Panc1 (cell line): Measurements from ENCODE around the gene CNRIP1. TPM values are rescaled to one million over a fixed set of nuclear protein-coding genes. Genes with fewer than 3 reads are reported as not detected.
A peak's percentile ranks its signal among the peaks of the same experiment; 100 is the strongest.

Experiments
- ATAC-seq: fragments of 200-7000 bp; cut with Tn5 transposase; 2 replicates; pipeline ENCODE4 v1.9.1; 2020; ENCODE audit warnings: mild to moderate bottlenecking, moderate library complexity
- BruUV-seq: library from RNA; stranded (reverse); fragments of 400-500 nt; replicated peaks from 2 replicates; lab custom pipeline; 2021; lab: Mats Ljungman, UMichigan
- CTCF ChIA-PET: fragments of 300-600 bp; sonication (Branson Sonifier 250); formaldehyde crosslinking; loops from one replicate; lab custom pipeline; 2022; ENCODE audit warnings: antibody characterized with exemption; lab: Charles Lee
- POLR2A ChIA-PET: fragments of 300-600 bp; sonication (Branson Sonifier 250); formaldehyde crosslinking; loops from one replicate; lab custom pipeline; 2022; ENCODE audit warnings: antibody characterized with exemption; lab: Charles Lee
- DNase-seq: peaks from one replicate; pipeline ENCODE4 v3.0.0-alpha.2; 2010; ENCODE audit warnings: low read depth, low spot score
- H3K27ac ChIP-seq: 2 replicates; pipeline ENCODE4 v1.5.1; 2011; ENCODE audit warnings: mild to moderate bottlenecking, low read length, inconsistent platforms
- H3K27me3 ChIP-seq: fragments of 200-500 bp; sonication (Bioruptor generic); 2 replicates; pipeline ENCODE4 v1.6.0; 2014; ENCODE audit warnings: low read length, inconsistent platforms; ENCODE audit not compliant: control insufficient read depth, insufficient read depth
- H3K36me3 ChIP-seq: fragments of 200-500 bp; sonication (Bioruptor generic); 2 replicates; pipeline ENCODE4 v1.5.1; 2014; ENCODE audit warnings: inconsistent platforms, mild to moderate bottlenecking, low read length, moderate library complexity; ENCODE audit not compliant: control insufficient read depth, insufficient read depth
- H3K4me1 ChIP-seq: 2 replicates; pipeline ENCODE4 v1.5.1; 2011; ENCODE audit warnings: inconsistent platforms, mild to moderate bottlenecking, low read length, moderate library complexity; ENCODE audit not compliant: control insufficient read depth, insufficient read depth
- H3K4me3 ChIP-seq, 2 experiments: 2 replicates each; pipeline ENCODE4 v1.5.1; 2011 to 2012; ENCODE audit warnings: low read depth in 2 of 2, low read length in 2 of 2, mild to moderate bottlenecking in 2 of 2, inconsistent platforms in 1 of 2, moderate library complexity in 1 of 2
- H3K9me3 ChIP-seq: fragments of 200-500 bp; sonication (Bioruptor generic); 2 replicates; pipeline ENCODE4 v1.5.1; 2014; ENCODE audit warnings: low read depth, mild to moderate bottlenecking, inconsistent platforms, low read length, moderate library complexity; ENCODE audit not compliant: control insufficient read depth, insufficient read depth
- POLR2AphosphoS5 ChIP-seq: IDR thresholded peaks from 2 replicates; pipeline ENCODE4 v1.6.1; 2012; ENCODE audit warnings: mild to moderate bottlenecking, low read depth, low read length, moderate library complexity
- SIN3A ChIP-seq: IDR thresholded peaks from 2 replicates; pipeline ENCODE4 v1.6.1; 2012; ENCODE audit warnings: low read depth, mild to moderate bottlenecking, low read length, moderate library complexity, borderline replicate concordance; ENCODE audit not compliant: insufficient read depth
- TCF7L2 ChIP-seq: IDR thresholded peaks from 2 replicates; pipeline ENCODE4 v1.6.1; 2011; ENCODE audit warnings: mild to moderate bottlenecking, low read depth, low read length, inconsistent platforms
- in situ Hi-C: cut with HindIII; loops from 2 replicates; pipeline ENCODE4 v1.10.0; 2016; ENCODE audit warnings: low sequenced_read_pairs, low pct_unique_long_range_greater_than_20kb
- intact Hi-C: fragments of 100-400 bp; cut with micrococcal nuclease; formaldehyde crosslinking; loops from one replicate; pipeline ENCODE4 v1.10.0; 2022; ENCODE audit not compliant: unreplicated experiment
- total RNA-seq: library from RNA; stranded (reverse); gene quantifications from one replicate; pipeline ENCODE4 v1.2.1, GENCODE V29; 2021; ENCODE audit not compliant: unreplicated experiment
- TF ChIP-seq, protein P1 (sequence below), 2 experiments: IDR thresholded peaks; 2 replicates each; pipeline ENCODE4 v1.6.1; 2011 to 2012; ENCODE audit warnings: low read depth in 2 of 2, control low read depth in 1 of 2, low read length in 1 of 2, mild to moderate bottlenecking in 1 of 2, moderate library complexity in 1 of 2; ENCODE audit not compliant: insufficient read depth in 1 of 2
- TF ChIP-seq, protein P2 (sequence below): fragments of 450-650 bp; IDR thresholded peaks from 2 replicates; pipeline ENCODE4 v1.5.1; 2017; ENCODE audit warnings: mild to moderate bottlenecking

CNRIP1 gene
- total RNA-seq, 1 experiment from 2014 or later = not detected

DNA sequence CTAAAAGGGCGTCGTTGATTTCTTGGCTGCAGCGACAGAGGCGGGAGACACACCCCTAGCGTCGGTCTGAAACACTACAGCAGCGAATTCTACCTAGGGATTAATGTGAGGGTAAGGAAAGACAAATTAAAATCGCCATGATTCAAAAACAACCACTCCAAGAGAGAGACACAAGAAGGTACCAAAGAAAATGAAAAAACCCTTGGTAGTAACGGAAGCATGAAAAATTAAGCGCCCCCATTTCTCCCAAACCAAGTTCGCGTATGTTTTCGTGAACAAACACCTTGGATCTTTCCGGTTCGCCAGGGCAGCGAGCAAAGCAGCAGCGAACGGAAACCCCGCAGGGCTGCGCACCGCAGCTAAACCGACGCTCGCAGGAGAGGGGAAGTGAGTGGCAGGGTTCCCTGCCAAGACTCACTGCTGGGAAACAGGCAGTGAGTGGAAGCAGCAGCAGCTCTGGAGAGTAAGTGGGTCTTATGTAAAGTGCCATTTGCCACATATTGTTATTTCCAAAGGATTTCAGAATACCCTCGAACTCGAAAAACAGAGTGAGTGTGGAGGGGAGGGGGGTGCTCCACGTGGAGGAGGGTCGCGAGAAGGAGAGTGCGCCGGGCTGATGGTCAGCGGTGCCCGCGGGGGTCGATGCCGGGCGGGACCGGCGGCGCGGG, 68.4 kb downstream of the CNRIP1 start:
- Histone ChIP-seq H3K27ac (peak overlapping the region; percentile 82), H3K36me3 (peaks cover 10% of the 10 kb centered on the region), H3K27me3 (no peaks in the 10 kb centered on the region), H3K4me1 (peaks cover 36% of the 10 kb centered on the region), H3K9me3 (no peaks in the 10 kb centered on the region), H3K4me3 (peak overlapping the region; percentile 68 to 92)
- DNase-seq = peak; percentile 68
- intact Hi-C loops (no loop called here), in situ Hi-C loops (no loop called here)
- TF ChIP-seq, protein P1, sequence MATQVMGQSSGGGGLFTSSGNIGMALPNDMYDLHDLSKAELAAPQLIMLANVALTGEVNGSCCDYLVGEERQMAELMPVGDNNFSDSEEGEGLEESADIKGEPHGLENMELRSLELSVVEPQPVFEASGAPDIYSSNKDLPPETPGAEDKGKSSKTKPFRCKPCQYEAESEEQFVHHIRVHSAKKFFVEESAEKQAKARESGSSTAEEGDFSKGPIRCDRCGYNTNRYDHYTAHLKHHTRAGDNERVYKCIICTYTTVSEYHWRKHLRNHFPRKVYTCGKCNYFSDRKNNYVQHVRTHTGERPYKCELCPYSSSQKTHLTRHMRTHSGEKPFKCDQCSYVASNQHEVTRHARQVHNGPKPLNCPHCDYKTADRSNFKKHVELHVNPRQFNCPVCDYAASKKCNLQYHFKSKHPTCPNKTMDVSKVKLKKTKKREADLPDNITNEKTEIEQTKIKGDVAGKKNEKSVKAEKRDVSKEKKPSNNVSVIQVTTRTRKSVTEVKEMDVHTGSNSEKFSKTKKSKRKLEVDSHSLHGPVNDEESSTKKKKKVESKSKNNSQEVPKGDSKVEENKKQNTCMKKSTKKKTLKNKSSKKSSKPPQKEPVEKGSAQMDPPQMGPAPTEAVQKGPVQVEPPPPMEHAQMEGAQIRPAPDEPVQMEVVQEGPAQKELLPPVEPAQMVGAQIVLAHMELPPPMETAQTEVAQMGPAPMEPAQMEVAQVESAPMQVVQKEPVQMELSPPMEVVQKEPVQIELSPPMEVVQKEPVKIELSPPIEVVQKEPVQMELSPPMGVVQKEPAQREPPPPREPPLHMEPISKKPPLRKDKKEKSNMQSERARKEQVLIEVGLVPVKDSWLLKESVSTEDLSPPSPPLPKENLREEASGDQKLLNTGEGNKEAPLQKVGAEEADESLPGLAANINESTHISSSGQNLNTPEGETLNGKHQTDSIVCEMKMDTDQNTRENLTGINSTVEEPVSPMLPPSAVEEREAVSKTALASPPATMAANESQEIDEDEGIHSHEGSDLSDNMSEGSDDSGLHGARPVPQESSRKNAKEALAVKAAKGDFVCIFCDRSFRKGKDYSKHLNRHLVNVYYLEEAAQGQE (IDR thresholded peaks at IDR 0.05; ENCODE audit: insufficient read depth in 1 of 2, low read depth in 2 of 2, low read length in 1 of 2) = no peak
- peak; percentile 18; the same call in 1 of the 2 replicates for TF ChIP-seq SIN3A
- peak; percentile 16; the same call in 1 of the 2 replicates for TF ChIP-seq POLR2AphosphoS5
- TF ChIP-seq, protein P2, sequence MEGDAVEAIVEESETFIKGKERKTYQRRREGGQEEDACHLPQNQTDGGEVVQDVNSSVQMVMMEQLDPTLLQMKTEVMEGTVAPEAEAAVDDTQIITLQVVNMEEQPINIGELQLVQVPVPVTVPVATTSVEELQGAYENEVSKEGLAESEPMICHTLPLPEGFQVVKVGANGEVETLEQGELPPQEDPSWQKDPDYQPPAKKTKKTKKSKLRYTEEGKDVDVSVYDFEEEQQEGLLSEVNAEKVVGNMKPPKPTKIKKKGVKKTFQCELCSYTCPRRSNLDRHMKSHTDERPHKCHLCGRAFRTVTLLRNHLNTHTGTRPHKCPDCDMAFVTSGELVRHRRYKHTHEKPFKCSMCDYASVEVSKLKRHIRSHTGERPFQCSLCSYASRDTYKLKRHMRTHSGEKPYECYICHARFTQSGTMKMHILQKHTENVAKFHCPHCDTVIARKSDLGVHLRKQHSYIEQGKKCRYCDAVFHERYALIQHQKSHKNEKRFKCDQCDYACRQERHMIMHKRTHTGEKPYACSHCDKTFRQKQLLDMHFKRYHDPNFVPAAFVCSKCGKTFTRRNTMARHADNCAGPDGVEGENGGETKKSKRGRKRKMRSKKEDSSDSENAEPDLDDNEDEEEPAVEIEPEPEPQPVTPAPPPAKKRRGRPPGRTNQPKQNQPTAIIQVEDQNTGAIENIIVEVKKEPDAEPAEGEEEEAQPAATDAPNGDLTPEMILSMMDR = peak; percentile 82
- ChIA-PET CTCF (no interaction called here), POLR2A (interaction anchor here (0.6 kb wide), 1 partner anchor 76 kb away, joined by 3 read pairs; no protein-coding TSS in a partner anchor)
- peak; percentile 74 for ATAC-seq
- no TSS peak for BruUV-seq

DNA sequence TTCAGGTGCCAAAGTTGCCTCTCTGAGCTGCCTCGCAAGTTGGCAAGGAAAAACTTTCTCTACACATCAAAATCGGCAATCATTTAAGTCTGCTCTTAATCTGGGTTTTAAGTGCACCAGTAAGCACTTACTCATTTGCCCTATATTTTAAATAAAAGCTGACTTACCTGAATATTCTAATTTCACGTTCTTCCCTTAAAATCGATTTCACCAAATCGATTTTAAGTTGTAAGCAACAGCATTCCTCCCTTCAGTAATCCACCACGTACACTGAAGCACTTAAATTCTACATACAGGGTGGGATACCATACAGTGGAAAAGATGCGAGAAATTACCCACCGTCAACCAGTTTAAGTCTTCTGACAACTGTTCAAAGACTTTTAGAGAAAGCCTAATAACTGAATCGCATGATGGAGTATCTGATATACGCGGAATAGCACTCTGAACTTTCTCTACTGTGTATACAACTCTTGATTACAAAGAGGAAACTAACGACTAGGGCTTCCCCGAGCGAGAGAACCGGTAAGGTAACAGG, 69.0 kb downstream of the CNRIP1 start:
- Histone ChIP-seq H3K4me1 (peaks cover 37% of the 10 kb centered on the region), H3K27me3 (no peaks in the 10 kb centered on the region), H3K27ac (peak overlapping the region; percentile 82), H3K9me3 (no peaks in the 10 kb centered on the region), H3K36me3 (peaks cover 10% of the 10 kb centered on the region), H3K4me3 (peak overlapping the region; percentile 68 to 92)
- in situ Hi-C loops (no loop called here), intact Hi-C loops (no loop called here)
- ChIA-PET CTCF (no interaction called here), POLR2A (interaction anchor here (0.5 to 0.6 kb wide), 2 partner anchors 75 to 193 kb away, joined by 3 to 5 read pairs; no protein-coding TSS in a partner anchor)
- BruUV-seq = no TSS peak
- DNase-seq (no peak), ATAC-seq (no peak)
- TF ChIP-seq, protein P2 = no peak
- TF ChIP-seq SIN3A (no peak), POLR2AphosphoS5 (no peak), TCF7L2 (no peak)
- TF ChIP-seq, protein P1 (IDR thresholded peaks at IDR 0.05; ENCODE audit: insufficient read depth in 1 of 2, low read depth in 2 of 2, low read length in 1 of 2) = no peak
